ENCODE measurements around the gene DHRS7B.

- TF ChIP-seq CTCF (conservative IDR thresholded peaks at IDR 0.05 in 1 of 2, IDR thresholded peaks at IDR 0.05 in 1 of 2; ENCODE audit: low read depth in 1 of 2, low read length in 2 of 2): peak; percentile 43 to 50
- TF ChIP-seq EZH2 (IDR thresholded peaks at IDR 0.05; ENCODE audit: low read length, missing control alignments): no peak
Observed at GRCh38 chr17:21239680-21240368, 113.1 kb downstream of the DHRS7B start.
